Small intestine (tissue), 7 donors: ENCODE measurements around the gene SDF2. TPM values are rescaled to one million over a fixed set of nuclear protein-coding genes. Genes with fewer than 3 reads are reported as not detected.
A peak's percentile ranks its signal among the peaks of the same experiment; 100 is the strongest.

ENCODE experiments used
- DNase-seq, 2 donors: peaks; one replicate each; pipeline versions ENCODE4 v3.0.0 to v3.0.0-alpha.2; 2013
- FAIRE-seq: peaks from 2 replicates; lab custom pipeline; 2012; peaks lifted over from hg19 to GRCh38; lab: Jason Lieb, UNC
- H3K27ac ChIP-seq, 3 donors: one replicate each; pipeline ENCODE4 v1.5.1; 2013; ENCODE audit warnings: low read length in 2 of 3, mild to moderate bottlenecking in 2 of 3, control low read depth in 1 of 3, inconsistent platforms in 1 of 3, low read depth in 1 of 3, moderate library complexity in 1 of 3
- H3K27me3 ChIP-seq, 3 donors: one replicate each; pipeline ENCODE4 v1.6.1; 2013; ENCODE audit warnings: low read length in 3 of 3, inconsistent platforms in 1 of 3; ENCODE audit not compliant: control insufficient read depth in 3 of 3, insufficient read depth in 3 of 3
- H3K36me3 ChIP-seq, 3 donors: one replicate each; pipeline ENCODE4 v1.6.1; 2013; ENCODE audit warnings: low read length in 3 of 3, inconsistent platforms in 1 of 3, low read depth in 1 of 3, mild to moderate bottlenecking in 1 of 3, moderate library complexity in 1 of 3; ENCODE audit not compliant: control insufficient read depth in 3 of 3, insufficient read depth in 2 of 3
- H3K4me1 ChIP-seq, 3 donors: one replicate each; pipeline ENCODE4 v1.6.1; 2013; ENCODE audit warnings: low read length in 2 of 3, inconsistent platforms in 1 of 3, low read depth in 1 of 3, mild to moderate bottlenecking in 1 of 3, moderate library complexity in 1 of 3; ENCODE audit not compliant: control insufficient read depth in 3 of 3, insufficient read depth in 2 of 3
- H3K4me3 ChIP-seq, 3 donors: one replicate each; pipeline ENCODE4 v1.5.1; 2013; ENCODE audit warnings: low read length in 3 of 3, control low read depth in 1 of 3, inconsistent platforms in 1 of 3, low read depth in 1 of 3, mild to moderate bottlenecking in 1 of 3, moderate library complexity in 1 of 3
- H3K9me3 ChIP-seq, 2 donors: one replicate each; pipeline ENCODE4 v1.6.1; 2013; ENCODE audit warnings: low read depth in 1 of 2, low read length in 1 of 2; ENCODE audit not compliant: control insufficient read depth in 2 of 2, insufficient read depth in 1 of 2
- WGBS, 3 donors: extraction: QIAGEN DNeasy Blood & Tissue Kit; methylation state at CpG; one replicate each; pipeline ENCODE4 v1.1.7; 2013; 5-methylcytosine and 5-hydroxymethylcytosine counted together
- polyA plus RNA-seq, 4 donors: library from polyadenylated mRNA; stranded (reverse) in 3 of 4; unstranded in 1 of 4; fragments of 200-250 nt in 3 of 4; fragments of 120-200 nt in 1 of 4; gene quantifications; one replicate each; pipeline versions ENCODE4 v1.2.1 to v1.2.3, GENCODE V29; 2013
- donor health status: healthy with polysubstance abuse.
- donor health status: control.
- donor health status: control.
- donor health status: Bipolar disorder and iron deficiency.
- donor health status: healthy.

Gene SDF2
- polyA plus RNA-seq, 4 donors, result 45.4 to 61.8 (median 49.6) TPM

- Histone ChIP-seq H3K4me1 (peaks cover 0 to 11% (median 2%) of the 10 kb centered on the region in 3 donors), H3K4me3 (no peak overlapping the region), H3K9me3 (no peaks in the 10 kb centered on the region), H3K27me3 (no peaks in the 10 kb centered on the region), H3K36me3 (peaks cover 14 to 66% (median 16%) of the 10 kb centered on the region in 3 donors), H3K27ac (no peak overlapping the region)
- FAIRE-seq (no peak), DNase-seq (no peak)
- WGBS, 3 donors, result 75 to 82% (median 78%) methylated on average over 5 of the region's 5 CpGs
These were observed 43.5 kb upstream of the SDF2 start for GRCh38 chr17:28705074-28705659.

DNA sequence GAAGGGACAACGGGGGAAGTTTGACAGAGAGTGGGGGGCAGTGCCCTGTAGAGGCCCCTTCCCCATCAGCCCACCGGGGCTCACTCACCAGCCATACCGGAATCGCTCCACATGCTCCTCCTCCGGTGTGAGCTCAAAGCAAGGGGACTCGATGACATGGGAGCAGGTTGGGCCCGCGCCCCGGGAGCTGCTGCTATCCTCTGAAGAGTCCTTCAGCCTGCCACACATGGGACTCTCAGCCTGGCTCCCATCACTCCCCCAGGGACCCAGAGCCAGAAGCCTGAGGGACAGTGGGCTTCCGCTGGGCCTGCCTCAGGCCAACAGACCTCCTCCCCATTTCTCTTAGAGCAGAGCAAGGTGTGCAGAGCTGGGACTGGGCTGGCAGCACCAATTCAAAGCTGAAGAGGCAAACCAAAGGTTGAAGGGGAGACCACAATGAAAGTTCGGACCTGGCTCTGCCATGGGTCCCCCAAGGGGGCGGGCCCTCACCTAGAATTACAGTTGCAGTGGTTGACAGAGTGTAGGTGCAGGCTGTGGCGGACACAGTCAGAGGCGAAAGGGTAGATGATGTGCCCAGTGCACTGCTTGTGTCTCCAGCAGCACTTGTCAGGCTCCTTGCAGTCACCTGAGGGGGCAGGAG is 42.6 kb upstream of the SDF2 start:
- FAIRE-seq (no peak), DNase-seq (no peak)
- peaks cover 16 to 74% (median 22%) of the 10 kb centered on the region in 3 donors for H3K36me3 ChIP-seq
- no peaks in the 10 kb centered on the region for H3K9me3 ChIP-seq
- 94 to 97% (median 94%) methylated on average over 13 to 14 of the region's 14 CpGs for WGBS, 3 donors
- peaks cover 0 to 15% (median 2%) of the 10 kb centered on the region in 3 donors for H3K4me1 ChIP-seq
- no peaks in the 10 kb centered on the region for H3K27me3 ChIP-seq
- no peak overlapping the region for H3K4me3 ChIP-seq
- H3K27ac ChIP-seq, result no peak overlapping the region

DNA sequence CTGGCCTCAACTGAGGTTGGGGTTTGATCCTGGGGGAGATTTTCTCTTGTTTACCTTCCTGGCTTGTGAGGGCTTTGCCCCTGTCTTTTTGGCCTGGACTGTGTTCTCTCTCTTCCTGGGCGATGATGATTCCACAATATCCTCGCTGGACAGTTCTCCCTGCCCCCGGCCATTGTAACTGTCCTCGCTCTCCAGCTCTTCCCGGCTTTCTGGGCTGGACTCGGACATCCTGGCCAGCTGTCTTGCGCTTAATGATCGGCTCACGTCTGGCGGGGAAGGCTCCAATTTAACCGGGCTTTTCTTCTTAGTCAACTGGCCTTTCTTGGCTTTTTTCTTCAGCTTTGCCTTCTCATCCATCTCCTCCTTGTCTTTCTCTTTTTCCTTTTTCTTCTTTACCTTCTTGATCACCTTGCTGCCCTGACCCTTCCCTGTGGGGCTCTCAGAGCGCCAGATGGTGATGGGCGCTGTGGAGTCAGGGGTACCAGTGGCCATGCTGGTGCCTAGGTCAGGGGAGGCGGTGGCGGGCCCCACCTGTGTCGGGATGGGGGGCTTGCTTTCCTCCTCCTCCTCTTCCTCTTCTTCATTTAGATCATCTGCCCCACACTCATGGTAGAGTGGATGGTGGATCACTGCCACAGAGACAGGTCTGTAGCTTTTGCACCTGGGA is 42.0 kb upstream of the SDF2 start:
- no peak for DNase-seq
- no peak overlapping the region for H3K4me3 ChIP-seq
- peaks cover 0 to 21% (median 8%) of the 10 kb centered on the region in 3 donors for H3K4me1 ChIP-seq
- H3K27ac ChIP-seq, result no peak overlapping the region
- no peaks in the 10 kb centered on the region for H3K27me3 ChIP-seq
- no peak for FAIRE-seq
- peaks cover 21 to 81% (median 29%) of the 10 kb centered on the region in 3 donors for H3K36me3 ChIP-seq
- WGBS, 3 donors, result 83 to 89% (median 88%) methylated on average over 16 of the region's 16 CpGs
- H3K9me3 ChIP-seq, result no peaks in the 10 kb centered on the region

GRCh38 chr17:28702752-28703150 is 41.0 kb upstream of the SDF2 start:
- peaks cover 0 to 29% (median 9%) of the 10 kb centered on the region in 3 donors for H3K4me1 ChIP-seq
- DNase-seq (no peak), FAIRE-seq (no peak)
- H3K4me3 ChIP-seq, result no peak overlapping the region
- peaks cover 21 to 90% (median 34%) of the 10 kb centered on the region in 3 donors for H3K36me3 ChIP-seq
- 79 to 87% (median 79%) methylated on average over 3 of the region's 3 CpGs for whole genome bisulfite sequencing, 3 donors
- no peaks in the 10 kb centered on the region for H3K9me3 ChIP-seq
- no peak overlapping the region for H3K27ac ChIP-seq
- H3K27me3 ChIP-seq, result no peaks in the 10 kb centered on the region

DNA sequence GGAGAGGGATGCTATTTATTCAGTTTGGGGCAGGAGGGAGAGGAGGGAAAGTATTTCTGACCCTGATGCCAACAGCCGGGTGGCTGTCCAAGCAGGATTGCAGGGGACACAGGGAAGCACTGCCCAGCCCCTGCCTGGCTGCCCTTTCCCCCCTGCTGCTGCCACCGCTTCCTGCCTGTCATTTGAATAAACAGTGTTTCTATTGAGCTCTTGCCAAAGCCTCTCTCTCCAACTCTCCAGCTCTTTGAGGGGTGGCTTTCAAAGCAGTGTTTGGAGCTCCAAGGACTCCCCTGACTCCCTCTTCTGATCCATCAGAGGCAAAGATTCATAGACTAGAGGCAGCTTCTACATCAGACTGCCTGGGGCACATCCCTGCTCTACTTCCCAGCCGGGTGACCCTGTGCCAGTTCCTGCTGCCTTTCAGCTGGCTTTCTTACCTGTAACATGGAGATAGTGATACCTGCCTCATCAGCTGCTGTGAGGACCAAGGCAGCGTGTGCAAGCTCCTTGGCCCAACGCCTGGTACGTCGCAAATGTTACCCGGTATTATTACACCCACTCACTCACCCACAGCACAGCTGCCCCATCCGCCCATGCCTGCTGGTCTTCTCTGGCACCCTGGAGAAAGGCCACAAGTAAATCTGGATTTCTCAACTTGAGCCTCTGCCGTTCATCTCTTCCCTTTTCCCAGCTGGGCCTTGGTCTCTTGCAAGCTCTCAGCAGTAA is 40.5 kb upstream of the SDF2 start:
- no peaks in the 10 kb centered on the region for H3K9me3 ChIP-seq
- H3K4me1 ChIP-seq, result peaks cover 0 to 34% (median 9%) of the 10 kb centered on the region in 3 donors
- H3K4me3 ChIP-seq, result no peak overlapping the region
- FAIRE-seq, result no peak
- 77 to 86% (median 80%) methylated on average over 10 of the region's 10 CpGs for WGBS, 3 donors
- no peaks in the 10 kb centered on the region for H3K27me3 ChIP-seq
- no peak for DNase-seq
- H3K36me3 ChIP-seq, result peaks cover 25 to 94% (median 38%) of the 10 kb centered on the region in 3 donors
- no peak overlapping the region for H3K27ac ChIP-seq

DNA sequence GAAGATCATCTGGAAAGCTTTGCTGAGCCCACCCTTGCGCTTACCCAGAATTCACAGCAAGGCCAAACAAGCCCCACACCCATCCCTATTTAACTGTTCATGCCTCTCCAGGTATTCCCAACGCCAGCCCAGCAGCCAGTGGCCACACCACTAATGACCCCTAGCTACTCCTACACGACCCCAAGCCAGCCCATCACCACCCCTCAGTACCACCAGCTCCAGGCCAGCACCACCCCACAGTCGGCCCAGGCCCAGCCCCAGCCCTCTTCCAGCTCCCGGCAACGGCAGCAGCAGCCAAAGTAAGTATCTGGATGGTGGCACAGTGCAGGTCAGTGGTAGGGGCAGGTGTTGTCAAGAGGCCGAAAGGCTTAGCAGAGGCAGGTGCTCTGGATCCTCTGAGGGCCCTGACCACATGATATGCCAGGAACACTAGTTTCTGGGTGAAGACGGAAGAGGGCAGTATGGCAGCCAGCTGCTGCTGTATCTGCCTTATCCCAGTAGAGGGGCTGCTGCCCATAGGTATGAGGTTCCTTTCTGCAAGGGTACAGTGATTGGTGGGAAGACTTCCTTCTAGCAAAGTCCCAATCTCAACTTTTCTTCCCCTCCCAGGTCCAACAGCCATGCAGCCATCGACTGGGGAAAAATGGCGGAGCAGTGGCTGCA is 39.3 kb upstream of the SDF2 start:
- DNase-seq (no peak), FAIRE-seq (no peak)
- H3K4me1 ChIP-seq, result peaks cover 0 to 42% (median 9%) of the 10 kb centered on the region in 3 donors
- H3K4me3 ChIP-seq, result no peak overlapping the region
- no peak overlapping the region for H3K27ac ChIP-seq
- H3K9me3 ChIP-seq, result no peaks in the 10 kb centered on the region
- 91 to 93% (median 91%) methylated on average over 10 of the region's 10 CpGs for WGBS, 3 donors
- no peaks in the 10 kb centered on the region for H3K27me3 ChIP-seq
- peaks cover 29 to 98% (median 38%) of the 10 kb centered on the region in 3 donors for H3K36me3 ChIP-seq

DNA sequence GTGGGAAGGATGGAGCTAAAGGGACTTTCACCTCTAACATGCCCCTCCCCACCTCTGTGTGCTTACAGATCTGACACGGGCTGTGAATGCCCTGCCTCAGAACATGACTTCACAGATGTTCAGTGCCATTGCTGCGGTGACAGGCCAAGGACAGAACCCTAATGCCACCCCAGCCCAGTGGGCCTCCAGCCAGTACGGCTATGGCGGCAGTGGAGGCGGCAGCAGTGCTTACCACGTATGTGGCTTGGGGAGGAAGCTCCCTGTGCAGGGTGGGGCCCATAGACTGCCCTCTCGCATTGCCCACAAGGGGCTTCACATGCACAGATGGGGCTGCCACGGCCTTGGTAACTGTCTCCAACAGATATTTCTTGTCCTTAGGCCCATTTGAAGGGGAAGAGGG is 38.6 kb upstream of the SDF2 start:
- peaks cover 0 to 42% (median 9%) of the 10 kb centered on the region in 3 donors for H3K4me1 ChIP-seq
- H3K36me3 ChIP-seq, result peaks cover 29 to 98% (median 43%) of the 10 kb centered on the region in 3 donors
- H3K27ac ChIP-seq, result peak overlapping the region in 1 of 3 donors; percentile 22
- no peak overlapping the region for H3K4me3 ChIP-seq
- FAIRE-seq (no peak), DNase-seq (peak in 1 of 2 donors; percentile 72)
- 35 to 74% (median 58%) methylated on average over 8 of the region's 8 CpGs for WGBS, 3 donors
- no peaks in the 10 kb centered on the region for H3K9me3 ChIP-seq
- no peaks in the 10 kb centered on the region for H3K27me3 ChIP-seq
